ENCODE data around the gene RADIL.
"Not testable (repeated sequence)": the region's sequence is repeated elsewhere in the genome, so short reads cannot be mapped to it uniquely, and the experiment has no call there.

Gene RADIL

DNA sequence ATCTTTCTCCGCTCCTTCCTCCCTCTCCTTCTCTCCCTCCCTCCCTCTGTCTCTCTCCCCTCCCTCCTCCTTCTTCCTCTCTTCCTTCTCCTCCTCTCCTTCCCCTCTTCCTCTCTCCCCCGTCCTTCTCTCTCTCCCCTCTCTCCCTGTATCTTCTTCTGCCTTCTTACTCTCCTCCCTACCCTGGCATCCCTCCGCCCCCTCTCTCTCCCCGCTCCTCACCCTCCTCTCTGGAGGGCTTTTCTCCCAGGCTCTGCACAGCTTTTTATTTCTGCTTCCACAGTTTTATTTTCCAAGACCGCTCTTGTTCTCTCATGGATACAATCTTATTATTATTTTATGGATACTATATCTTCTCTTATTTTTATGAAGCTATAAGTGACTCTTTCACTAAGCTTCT is 75.5 kb downstream of the RADIL start:
- no peak for DNase-seq (ENCODE audit: low read depth in 2 of 2)
- TF ChIP-seq, protein P1, sequence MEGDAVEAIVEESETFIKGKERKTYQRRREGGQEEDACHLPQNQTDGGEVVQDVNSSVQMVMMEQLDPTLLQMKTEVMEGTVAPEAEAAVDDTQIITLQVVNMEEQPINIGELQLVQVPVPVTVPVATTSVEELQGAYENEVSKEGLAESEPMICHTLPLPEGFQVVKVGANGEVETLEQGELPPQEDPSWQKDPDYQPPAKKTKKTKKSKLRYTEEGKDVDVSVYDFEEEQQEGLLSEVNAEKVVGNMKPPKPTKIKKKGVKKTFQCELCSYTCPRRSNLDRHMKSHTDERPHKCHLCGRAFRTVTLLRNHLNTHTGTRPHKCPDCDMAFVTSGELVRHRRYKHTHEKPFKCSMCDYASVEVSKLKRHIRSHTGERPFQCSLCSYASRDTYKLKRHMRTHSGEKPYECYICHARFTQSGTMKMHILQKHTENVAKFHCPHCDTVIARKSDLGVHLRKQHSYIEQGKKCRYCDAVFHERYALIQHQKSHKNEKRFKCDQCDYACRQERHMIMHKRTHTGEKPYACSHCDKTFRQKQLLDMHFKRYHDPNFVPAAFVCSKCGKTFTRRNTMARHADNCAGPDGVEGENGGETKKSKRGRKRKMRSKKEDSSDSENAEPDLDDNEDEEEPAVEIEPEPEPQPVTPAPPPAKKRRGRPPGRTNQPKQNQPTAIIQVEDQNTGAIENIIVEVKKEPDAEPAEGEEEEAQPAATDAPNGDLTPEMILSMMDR (IDR thresholded peaks at IDR 0.05; ENCODE audit: low read depth, low read length) = no peak
- no peak overlapping the region for H3K4me3 ChIP-seq (replicated peaks in 1 of 2; ENCODE audit: low read depth in 2 of 2, low read length in 2 of 2)

DNA sequence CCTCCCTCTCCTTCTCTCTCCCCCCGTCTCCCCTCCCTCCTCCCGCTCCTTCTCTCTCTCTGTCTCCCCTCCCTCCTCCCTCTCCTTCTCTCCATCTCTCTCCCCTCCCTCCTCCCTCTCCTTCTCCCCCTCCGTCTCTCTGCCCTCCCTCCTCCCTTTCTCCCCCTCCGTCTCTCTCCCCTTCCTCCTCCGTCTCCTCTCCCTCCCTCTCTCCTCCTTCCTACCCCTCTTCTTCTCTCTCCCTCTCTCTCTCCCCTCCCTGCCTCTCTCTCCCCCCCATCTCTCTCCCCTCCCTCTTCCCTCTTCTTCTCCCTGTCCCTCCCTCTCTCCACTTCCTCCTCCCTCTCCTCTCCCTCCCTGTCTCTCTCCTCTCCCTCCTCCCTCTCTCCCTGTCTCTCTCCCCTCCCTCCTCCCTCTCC is 75.9 kb downstream of the RADIL start:
- H3K4me3 ChIP-seq (replicated peaks in 1 of 2; ENCODE audit: low read depth in 2 of 2, low read length in 2 of 2) = no peak overlapping the region

DNA sequence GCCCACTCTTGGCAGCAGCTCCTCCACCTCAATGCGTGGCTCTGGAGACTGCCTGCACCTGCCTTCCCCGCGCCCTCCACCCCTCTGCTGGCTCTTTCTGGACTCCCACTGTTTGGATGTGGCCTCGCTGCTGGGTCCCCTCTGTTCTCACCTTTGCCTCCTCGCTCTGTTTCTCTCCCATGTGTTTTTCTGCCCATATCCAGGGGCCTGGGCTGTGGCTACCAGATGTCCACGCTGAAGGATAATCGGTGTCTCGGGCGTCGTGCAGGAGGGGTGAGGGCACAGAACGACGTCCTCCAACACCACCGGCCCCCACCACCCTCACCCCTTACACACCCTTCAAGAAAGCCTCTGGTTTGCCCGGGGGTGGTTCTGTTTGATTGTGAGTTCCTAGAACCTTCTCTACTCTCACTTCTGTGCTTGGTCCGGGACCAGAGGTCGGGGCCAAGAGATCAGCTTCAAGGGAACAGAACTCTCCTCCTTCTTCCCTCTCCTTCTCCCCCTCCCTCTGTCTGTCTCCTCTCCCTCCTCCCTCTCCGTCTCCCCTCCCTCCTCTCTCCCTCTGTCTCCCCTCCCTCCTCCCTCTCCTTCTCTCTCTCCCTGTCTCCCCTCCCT is 76.4 kb downstream of the RADIL start:
- no peak overlapping the region for H3K4me3 ChIP-seq (replicated peaks in 1 of 2; ENCODE audit: low read depth in 2 of 2, low read length in 2 of 2)
- TF ChIP-seq, protein P1 (IDR thresholded peaks at IDR 0.05; ENCODE audit: low read depth, low read length) = no peak
- no peak for DNase-seq (ENCODE audit: low read depth in 2 of 2)

More for the DNA sequence above, 75.9 kb downstream of the RADIL start:
- TF ChIP-seq, protein P1 (IDR thresholded peaks at IDR 0.05; ENCODE audit: low read depth, low read length) = no peak
- no peak for DNase-seq (ENCODE audit: low read depth in 2 of 2)

DNA sequence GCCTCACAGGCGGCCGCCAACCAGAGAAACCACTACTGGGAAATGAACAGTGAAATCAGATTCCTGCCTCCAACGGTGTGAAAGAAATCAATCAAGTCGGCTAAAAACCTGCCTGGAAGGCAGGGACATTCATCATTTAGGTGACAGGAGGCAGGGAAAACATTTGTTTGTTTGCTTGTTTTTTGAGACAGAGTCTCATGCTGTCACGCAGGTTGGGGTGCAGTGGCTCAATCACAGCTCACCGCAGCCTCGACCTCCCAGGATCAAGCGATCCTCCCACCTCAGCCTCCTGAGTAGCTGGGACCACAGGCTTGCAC is 77.6 kb downstream of the RADIL start:
- no peak for DNase-seq (ENCODE audit: low read depth in 2 of 2)
- no peak overlapping the region for H3K4me3 ChIP-seq (replicated peaks in 1 of 2; ENCODE audit: low read depth in 2 of 2, low read length in 2 of 2)
- TF ChIP-seq, protein P1 (IDR thresholded peaks at IDR 0.05; ENCODE audit: low read depth, low read length) = no peak

DNA sequence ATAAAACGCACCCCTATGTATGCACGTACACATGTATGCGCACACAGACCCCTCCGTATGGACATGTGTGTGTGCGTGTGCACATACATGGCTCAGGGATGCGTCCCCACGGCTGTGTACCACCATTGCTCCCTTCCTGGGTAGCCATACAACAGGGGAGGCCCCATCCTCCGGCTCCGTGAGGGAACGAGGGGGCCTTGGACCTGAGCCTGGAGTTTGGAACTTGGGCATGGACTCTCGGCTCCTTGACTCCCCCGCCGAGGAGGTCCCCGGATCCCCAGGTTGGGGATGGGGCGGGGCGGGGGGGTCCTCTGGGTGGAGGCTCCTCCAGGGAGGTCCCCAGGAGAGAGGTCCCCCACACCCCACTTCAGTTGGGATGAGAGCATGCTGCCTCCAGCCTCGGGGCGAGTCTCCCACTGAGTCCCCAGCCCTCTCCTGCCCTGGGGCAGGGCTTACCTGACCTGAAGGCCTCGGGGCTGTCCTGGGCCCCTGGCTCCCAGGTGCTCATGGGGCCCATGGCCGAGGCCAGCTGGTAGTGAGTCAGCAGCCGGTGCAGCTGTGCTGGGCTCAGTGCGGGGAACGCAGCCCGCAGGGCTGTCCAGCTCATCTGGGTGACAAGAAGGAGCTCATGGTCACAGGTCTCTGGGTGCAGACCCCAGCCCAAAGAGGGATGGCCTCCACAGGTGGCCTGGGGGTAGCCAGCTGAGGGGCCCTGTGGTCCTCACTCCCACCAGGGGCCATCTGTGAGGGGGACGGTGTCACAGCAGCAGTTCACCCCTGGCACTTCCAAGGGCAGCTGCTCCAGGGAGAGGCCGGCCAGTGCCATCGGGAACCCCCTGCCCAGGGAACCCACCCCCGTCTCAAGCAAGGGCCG is 78.2 kb downstream of the RADIL start:
- TF ChIP-seq, protein P1 (IDR thresholded peaks at IDR 0.05; ENCODE audit: low read depth, low read length) = no peak
- DNase-seq (ENCODE audit: low read depth in 2 of 2) = no peak
- no peak overlapping the region for H3K4me3 ChIP-seq (replicated peaks in 1 of 2; ENCODE audit: low read depth in 2 of 2, low read length in 2 of 2)

DNA sequence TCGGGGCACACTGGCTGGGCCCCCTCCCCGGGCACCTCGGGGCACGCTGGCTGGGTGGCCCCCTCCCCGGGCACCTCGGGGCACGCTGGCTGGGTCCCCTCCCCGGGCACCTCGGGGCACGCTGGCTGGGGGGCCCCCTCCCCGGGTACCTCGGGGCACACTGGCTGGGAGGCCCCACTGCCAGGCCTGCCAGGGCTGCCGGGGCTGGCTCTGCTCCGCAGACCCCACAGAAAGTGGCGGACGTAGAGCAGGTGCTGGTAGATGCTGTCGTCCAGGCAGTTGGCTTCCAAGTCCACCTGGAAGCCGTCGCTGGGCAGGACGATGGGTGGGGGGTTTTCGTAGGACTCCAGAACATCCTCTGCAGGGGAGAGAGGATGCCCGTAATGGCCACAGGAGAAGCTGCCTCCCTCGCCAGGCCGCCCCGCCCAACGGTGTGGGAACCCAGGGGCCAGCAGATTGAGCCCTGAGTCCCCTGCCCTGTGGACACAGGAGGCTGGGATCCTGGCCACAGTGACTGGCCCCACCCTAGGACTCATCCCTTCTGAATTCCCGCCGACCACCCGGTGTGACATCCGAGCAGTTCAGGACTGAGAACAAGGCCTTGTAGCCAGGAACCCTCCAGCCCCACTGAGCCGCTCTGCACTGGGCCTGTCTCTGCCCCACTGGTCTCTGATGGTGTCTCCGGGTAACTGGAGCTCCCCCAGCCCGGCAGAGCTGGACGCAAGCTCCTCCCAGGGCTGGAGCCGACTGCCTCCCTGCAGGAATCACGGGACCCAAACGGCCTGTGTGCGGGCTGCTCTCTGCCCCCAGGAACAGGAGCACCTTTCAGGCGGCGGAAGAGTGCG is 79.9 kb downstream of the RADIL start:
- no peak overlapping the region for H3K4me3 ChIP-seq (replicated peaks in 1 of 2; ENCODE audit: low read depth in 2 of 2, low read length in 2 of 2)
- TF ChIP-seq, protein P1 (IDR thresholded peaks at IDR 0.05; ENCODE audit: low read depth, low read length) = no peak
- DNase-seq (ENCODE audit: low read depth in 2 of 2) = no peak

DNA sequence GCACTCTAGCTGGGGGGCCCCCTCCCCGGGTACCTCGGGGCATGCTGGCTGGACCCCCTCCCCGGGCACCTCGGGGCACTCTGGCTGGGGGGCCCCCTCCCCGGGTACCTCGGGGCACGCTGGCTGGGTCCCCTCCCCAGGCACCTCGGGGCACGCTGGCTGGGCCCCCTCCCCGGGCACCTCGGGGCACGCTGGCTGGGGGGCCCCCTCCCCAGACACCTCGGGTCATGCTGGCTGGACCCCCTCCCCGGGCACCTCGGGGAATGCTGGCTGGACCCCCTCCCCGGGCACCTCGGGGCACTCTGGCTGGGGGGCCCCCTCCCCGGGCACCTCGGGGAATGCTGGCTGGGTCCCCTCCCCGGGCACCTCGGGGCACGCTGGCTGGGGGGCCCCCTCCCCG is 80.9 kb downstream of the RADIL start:
- DNase-seq (ENCODE audit: low read depth in 2 of 2); H3K4me3 ChIP-seq (replicated peaks in 1 of 2; ENCODE audit: low read depth in 2 of 2, low read length in 2 of 2): not testable (repeated sequence)

All from cardiac fibroblast (primary cell).